WTC11 (cell line): ENCODE results near the gene HAVCR2. TPM values are rescaled to one million over a fixed set of nuclear protein-coding genes. Genes with fewer than 3 reads are reported as not detected.

Experiments
- ATAC-seq: fragments of 200-7000 bp; cut with Tn5 transposase; 2 replicates; pipeline ENCODE4 v1.10.0; 2021; ENCODE audit warnings: mild to moderate bottlenecking, moderate library complexity
- CTCF ChIA-PET: fragments of 300-600 bp; sonication (Branson Sonifier 250); formaldehyde crosslinking; loops from one replicate; lab custom pipeline; 2021; ENCODE audit warnings: antibody characterized with exemption; lab: Charles Lee
- POLR2A ChIA-PET: fragments of 350-600 bp; sonication (Branson Sonifier 250); formaldehyde crosslinking; loops from one replicate; lab custom pipeline; 2021; ENCODE audit warnings: antibody characterized with exemption; lab: Charles Lee
- DNase-seq: peaks from one replicate; pipeline ENCODE4 v3.0.0; 2021; ENCODE audit warnings: low spot score
- H3K27ac Mint-ChIP-seq: 2 replicates; pipeline ENCODE4 v1.8.0; 2021; ENCODE audit warnings: mixed read lengths
- H3K27me3 Mint-ChIP-seq: 2 replicates; pipeline ENCODE4 v1.8.0; 2021; ENCODE audit warnings: low read depth, mild to moderate bottlenecking, moderate library complexity, mixed read lengths
- H3K36me3 Mint-ChIP-seq: 2 replicates; pipeline ENCODE4 v1.8.0; 2021; ENCODE audit warnings: mixed read lengths
- H3K4me1 Mint-ChIP-seq: 2 replicates; pipeline ENCODE4 v1.8.0; 2022; ENCODE audit warnings: mixed read lengths
- H3K4me3 Mint-ChIP-seq: 2 replicates; pipeline ENCODE4 v1.8.0; 2021; ENCODE audit warnings: mild to moderate bottlenecking, moderate library complexity, mixed read lengths
- H3K9me3 Mint-ChIP-seq: 2 replicates; pipeline ENCODE4 v1.8.0; 2021; ENCODE audit warnings: mixed read lengths
- ATF1 ChIP-seq: sonication (generic); formaldehyde crosslinking; IDR thresholded peaks from 2 replicates; pipeline ENCODE4 v1.8.1; 2023; ENCODE audit warnings: mild to moderate bottlenecking, moderate library complexity, missing genetic modification reagents
- CBFB ChIP-seq: sonication (generic); formaldehyde crosslinking; IDR thresholded peaks from 2 replicates; pipeline ENCODE4 v1.8.1; 2022; ENCODE audit warnings: mild to moderate bottlenecking, low read depth, missing genetic modification reagents
- NR2C2 ChIP-seq: sonication (generic); formaldehyde crosslinking; IDR thresholded peaks from 2 replicates; pipeline ENCODE4 v1.8.0; 2022; ENCODE audit warnings: mild to moderate bottlenecking, missing genetic modification reagents
- total RNA-seq: library from RNA; stranded (reverse); gene quantifications from 3 replicates; pipeline ENCODE4 v1.2.3, GENCODE V29; 2021
- TF ChIP-seq, protein P1 (sequence below): sonication (generic); formaldehyde crosslinking; IDR thresholded peaks from 2 replicates; pipeline ENCODE4 v1.8.1; 2023; ENCODE audit warnings: mild to moderate bottlenecking, missing genetic modification reagents
- TF ChIP-seq, protein P2 (sequence below): sonication (generic); formaldehyde crosslinking; IDR thresholded peaks from 2 replicates; pipeline ENCODE4 v1.8.0; 2022; ENCODE audit warnings: mild to moderate bottlenecking, missing genetic modification reagents
- TF ChIP-seq, protein P3 (sequence below): sonication (generic); formaldehyde crosslinking; IDR thresholded peaks from 2 replicates; pipeline ENCODE4 v1.8.0; 2023; ENCODE audit warnings: missing genetic modification reagents, mild to moderate bottlenecking, borderline replicate concordance
- TF ChIP-seq, protein P4 (sequence below): sonication (generic); formaldehyde crosslinking; IDR thresholded peaks from 2 replicates; pipeline ENCODE4 v1.8.1; 2023; ENCODE audit warnings: mild to moderate bottlenecking, moderate library complexity, missing genetic modification reagents
- TF ChIP-seq, protein P5 (sequence below): sonication (generic); formaldehyde crosslinking; IDR thresholded peaks from 2 replicates; pipeline ENCODE4 v1.8.0; 2022; ENCODE audit warnings: mild to moderate bottlenecking, missing genetic modification reagents
- TF ChIP-seq, protein P6 (sequence below): fragments of 200-600 bp; IDR thresholded peaks from 2 replicates; pipeline ENCODE4 v1.8.0; 2022; ENCODE audit warnings: antibody characterized with exemption
- TF ChIP-seq, protein P7 (sequence below): sonication (generic); formaldehyde crosslinking; IDR thresholded peaks from 2 replicates; pipeline ENCODE4 v1.8.0; 2023; ENCODE audit warnings: missing genetic modification reagents

HAVCR2 gene
- total RNA-seq, 1 experiment from 2014 or later = 0.33 TPM

DNA sequence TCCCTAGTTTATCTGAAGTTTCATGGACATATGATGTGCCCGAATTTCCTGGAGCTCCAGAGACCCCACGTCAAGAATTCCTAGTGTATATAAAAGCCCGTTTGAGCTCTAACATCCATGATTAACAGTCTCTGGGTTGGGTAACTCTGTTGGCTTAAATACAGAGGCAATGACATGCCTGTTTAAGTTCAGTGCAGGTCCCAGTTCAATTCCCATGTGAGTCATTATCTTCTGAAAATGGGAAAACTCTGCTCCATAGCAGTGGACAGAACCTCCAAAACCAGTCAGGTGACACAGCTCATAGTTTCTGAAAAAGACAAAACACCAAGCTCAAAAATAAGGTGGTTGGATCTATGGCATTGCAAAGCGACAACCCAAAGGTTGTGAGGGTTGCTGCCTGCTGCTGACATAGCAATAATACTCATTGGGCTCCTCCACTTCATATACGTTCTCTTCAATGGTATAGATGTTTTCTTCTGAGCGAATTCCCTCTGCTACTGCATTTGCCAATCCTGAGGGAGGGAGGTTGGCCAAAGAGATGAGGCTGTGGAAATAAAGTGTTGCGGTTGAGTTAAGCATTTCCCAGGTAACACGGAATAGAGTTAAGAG is 22.0 kb downstream of the HAVCR2 start (continued):
- TF ChIP-seq, protein P1, sequence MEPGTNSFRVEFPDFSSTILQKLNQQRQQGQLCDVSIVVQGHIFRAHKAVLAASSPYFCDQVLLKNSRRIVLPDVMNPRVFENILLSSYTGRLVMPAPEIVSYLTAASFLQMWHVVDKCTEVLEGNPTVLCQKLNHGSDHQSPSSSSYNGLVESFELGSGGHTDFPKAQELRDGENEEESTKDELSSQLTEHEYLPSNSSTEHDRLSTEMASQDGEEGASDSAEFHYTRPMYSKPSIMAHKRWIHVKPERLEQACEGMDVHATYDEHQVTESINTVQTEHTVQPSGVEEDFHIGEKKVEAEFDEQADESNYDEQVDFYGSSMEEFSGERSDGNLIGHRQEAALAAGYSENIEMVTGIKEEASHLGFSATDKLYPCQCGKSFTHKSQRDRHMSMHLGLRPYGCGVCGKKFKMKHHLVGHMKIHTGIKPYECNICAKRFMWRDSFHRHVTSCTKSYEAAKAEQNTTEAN (CRISPR knock-in tag) = no peak
- TF ChIP-seq, protein P2, sequence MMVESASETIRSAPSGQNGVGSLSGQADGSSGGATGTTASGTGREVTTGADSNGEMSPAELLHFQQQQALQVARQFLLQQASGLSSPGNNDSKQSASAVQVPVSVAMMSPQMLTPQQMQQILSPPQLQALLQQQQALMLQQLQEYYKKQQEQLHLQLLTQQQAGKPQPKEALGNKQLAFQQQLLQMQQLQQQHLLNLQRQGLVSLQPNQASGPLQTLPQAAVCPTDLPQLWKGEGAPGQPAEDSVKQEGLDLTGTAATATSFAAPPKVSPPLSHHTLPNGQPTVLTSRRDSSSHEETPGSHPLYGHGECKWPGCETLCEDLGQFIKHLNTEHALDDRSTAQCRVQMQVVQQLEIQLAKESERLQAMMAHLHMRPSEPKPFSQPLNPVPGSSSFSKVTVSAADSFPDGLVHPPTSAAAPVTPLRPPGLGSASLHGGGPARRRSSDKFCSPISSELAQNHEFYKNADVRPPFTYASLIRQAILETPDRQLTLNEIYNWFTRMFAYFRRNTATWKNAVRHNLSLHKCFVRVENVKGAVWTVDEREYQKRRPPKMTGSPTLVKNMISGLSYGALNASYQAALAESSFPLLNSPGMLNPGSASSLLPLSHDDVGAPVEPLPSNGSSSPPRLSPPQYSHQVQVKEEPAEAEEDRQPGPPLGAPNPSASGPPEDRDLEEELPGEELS (CRISPR knock-in tag) = no peak
- TF ChIP-seq NR2C2 (CRISPR knock-in tag) (no peak), CBFB (no peak)
- TF ChIP-seq, protein P3, sequence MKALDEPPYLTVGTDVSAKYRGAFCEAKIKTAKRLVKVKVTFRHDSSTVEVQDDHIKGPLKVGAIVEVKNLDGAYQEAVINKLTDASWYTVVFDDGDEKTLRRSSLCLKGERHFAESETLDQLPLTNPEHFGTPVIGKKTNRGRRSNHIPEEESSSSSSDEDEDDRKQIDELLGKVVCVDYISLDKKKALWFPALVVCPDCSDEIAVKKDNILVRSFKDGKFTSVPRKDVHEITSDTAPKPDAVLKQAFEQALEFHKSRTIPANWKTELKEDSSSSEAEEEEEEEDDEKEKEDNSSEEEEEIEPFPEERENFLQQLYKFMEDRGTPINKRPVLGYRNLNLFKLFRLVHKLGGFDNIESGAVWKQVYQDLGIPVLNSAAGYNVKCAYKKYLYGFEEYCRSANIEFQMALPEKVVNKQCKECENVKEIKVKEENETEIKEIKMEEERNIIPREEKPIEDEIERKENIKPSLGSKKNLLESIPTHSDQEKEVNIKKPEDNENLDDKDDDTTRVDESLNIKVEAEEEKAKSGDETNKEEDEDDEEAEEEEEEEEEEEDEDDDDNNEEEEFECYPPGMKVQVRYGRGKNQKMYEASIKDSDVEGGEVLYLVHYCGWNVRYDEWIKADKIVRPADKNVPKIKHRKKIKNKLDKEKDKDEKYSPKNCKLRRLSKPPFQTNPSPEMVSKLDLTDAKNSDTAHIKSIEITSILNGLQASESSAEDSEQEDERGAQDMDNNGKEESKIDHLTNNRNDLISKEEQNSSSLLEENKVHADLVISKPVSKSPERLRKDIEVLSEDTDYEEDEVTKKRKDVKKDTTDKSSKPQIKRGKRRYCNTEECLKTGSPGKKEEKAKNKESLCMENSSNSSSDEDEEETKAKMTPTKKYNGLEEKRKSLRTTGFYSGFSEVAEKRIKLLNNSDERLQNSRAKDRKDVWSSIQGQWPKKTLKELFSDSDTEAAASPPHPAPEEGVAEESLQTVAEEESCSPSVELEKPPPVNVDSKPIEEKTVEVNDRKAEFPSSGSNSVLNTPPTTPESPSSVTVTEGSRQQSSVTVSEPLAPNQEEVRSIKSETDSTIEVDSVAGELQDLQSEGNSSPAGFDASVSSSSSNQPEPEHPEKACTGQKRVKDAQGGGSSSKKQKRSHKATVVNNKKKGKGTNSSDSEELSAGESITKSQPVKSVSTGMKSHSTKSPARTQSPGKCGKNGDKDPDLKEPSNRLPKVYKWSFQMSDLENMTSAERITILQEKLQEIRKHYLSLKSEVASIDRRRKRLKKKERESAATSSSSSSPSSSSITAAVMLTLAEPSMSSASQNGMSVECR (CRISPR knock-in tag) = no peak
- TF ChIP-seq, protein P4, sequence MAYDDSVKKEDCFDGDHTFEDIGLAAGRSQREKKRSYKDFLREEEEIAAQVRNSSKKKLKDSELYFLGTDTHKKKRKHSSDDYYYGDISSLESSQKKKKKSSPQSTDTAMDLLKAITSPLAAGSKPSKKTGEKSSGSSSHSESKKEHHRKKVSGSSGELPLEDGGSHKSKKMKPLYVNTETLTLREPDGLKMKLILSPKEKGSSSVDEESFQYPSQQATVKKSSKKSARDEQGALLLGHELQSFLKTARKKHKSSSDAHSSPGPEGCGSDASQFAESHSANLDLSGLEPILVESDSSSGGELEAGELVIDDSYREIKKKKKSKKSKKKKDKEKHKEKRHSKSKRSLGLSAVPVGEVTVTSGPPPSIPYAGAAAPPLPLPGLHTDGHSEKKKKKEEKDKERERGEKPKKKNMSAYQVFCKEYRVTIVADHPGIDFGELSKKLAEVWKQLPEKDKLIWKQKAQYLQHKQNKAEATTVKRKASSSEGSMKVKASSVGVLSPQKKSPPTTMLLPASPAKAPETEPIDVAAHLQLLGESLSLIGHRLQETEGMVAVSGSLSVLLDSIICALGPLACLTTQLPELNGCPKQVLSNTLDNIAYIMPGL (CRISPR knock-in tag) = no peak
- TF ChIP-seq, protein P5, sequence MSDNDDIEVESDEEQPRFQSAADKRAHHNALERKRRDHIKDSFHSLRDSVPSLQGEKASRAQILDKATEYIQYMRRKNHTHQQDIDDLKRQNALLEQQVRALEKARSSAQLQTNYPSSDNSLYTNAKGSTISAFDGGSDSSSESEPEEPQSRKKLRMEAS (CRISPR knock-in tag) = no peak
- TF ChIP-seq, protein P6, sequence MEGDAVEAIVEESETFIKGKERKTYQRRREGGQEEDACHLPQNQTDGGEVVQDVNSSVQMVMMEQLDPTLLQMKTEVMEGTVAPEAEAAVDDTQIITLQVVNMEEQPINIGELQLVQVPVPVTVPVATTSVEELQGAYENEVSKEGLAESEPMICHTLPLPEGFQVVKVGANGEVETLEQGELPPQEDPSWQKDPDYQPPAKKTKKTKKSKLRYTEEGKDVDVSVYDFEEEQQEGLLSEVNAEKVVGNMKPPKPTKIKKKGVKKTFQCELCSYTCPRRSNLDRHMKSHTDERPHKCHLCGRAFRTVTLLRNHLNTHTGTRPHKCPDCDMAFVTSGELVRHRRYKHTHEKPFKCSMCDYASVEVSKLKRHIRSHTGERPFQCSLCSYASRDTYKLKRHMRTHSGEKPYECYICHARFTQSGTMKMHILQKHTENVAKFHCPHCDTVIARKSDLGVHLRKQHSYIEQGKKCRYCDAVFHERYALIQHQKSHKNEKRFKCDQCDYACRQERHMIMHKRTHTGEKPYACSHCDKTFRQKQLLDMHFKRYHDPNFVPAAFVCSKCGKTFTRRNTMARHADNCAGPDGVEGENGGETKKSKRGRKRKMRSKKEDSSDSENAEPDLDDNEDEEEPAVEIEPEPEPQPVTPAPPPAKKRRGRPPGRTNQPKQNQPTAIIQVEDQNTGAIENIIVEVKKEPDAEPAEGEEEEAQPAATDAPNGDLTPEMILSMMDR = no peak
- TF ChIP-seq, protein P7, sequence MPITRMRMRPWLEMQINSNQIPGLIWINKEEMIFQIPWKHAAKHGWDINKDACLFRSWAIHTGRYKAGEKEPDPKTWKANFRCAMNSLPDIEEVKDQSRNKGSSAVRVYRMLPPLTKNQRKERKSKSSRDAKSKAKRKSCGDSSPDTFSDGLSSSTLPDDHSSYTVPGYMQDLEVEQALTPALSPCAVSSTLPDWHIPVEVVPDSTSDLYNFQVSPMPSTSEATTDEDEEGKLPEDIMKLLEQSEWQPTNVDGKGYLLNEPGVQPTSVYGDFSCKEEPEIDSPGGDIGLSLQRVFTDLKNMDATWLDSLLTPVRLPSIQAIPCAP = no peak

DNA sequence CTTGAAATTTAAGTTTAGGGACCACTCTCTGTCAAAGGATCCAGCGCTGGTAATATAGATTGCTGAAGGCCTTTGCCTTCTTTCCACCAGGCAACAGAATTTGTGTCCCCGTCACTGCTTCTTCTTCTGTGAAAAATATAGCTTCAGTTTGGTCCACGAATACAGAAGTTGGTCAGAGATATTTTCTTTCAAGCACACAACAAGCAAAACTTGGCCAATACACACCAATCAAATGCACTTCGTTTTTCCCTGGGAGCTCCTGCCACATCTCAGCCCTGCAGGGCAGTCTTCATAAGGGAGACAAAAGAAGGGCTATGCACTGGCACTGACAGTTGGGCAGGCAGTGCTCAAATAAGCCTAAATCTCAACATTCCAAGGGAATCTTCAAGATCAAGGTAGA is 22.9 kb downstream of the HAVCR2 start:
- no peaks in the 10 kb centered on the region for H3K4me1 Mint-ChIP-seq
- no peak for TF ChIP-seq ATF1 (CRISPR knock-in tag)
- TF ChIP-seq, all 79 proteins: peak for 0
- DNase-seq (no peak), ATAC-seq (no peak)
- H3K27me3 Mint-ChIP-seq = no peaks in the 10 kb centered on the region
- no peaks in the 10 kb centered on the region for H3K36me3 Mint-ChIP-seq
- POLR2A ChIA-PET = no interaction called here
- no peak overlapping the region for H3K4me3 Mint-ChIP-seq
- H3K9me3 Mint-ChIP-seq = 0 out of 2 replicates have a peak, but pooled peaks cover 3% of the 10 kb centered on the region
- CTCF ChIA-PET = no interaction called here
- no peak overlapping the region for H3K27ac Mint-ChIP-seq
